Kidney epithelial cell (primary cell): ENCODE measurements around the gene SYNE1. TPM values are rescaled to one million over a fixed set of nuclear protein-coding genes. Genes with fewer than 3 reads are reported as not detected.

Experiments
- DNase-seq: peaks from one replicate; pipeline ENCODE4 v3.0.0-alpha.2; 2010; ENCODE audit warnings: low read depth
- H3K27me3 ChIP-seq: 2 replicates; pipeline ENCODE4 v1.6.0; 2011; ENCODE audit warnings: low read length; ENCODE audit not compliant: control insufficient read depth, insufficient read depth
- H3K36me3 ChIP-seq: 2 replicates; pipeline ENCODE4 v1.5.1; 2011; ENCODE audit warnings: low read length; ENCODE audit not compliant: control insufficient read depth, insufficient read depth
- H3K4me3 ChIP-seq: 2 replicates; pipeline ENCODE4 v1.5.1; 2011; ENCODE audit warnings: low read depth, mild to moderate bottlenecking, control low read depth, low read length
- total RNA-seq: library from RNA; depleted of rRNA; stranded (reverse); fragments of >200 nt; gene quantifications from 2 replicates; pipeline ENCODE4 v1.2.3, GENCODE V29; 2015
- TF ChIP-seq, protein P1 (sequence below): IDR thresholded peaks from 2 replicates; pipeline ENCODE4 v1.5.1; 2011; ENCODE audit warnings: mild to moderate bottlenecking, moderate library complexity, low read length, control low read depth, inconsistent platforms; ENCODE audit not compliant: insufficient read depth, poor library complexity, severe bottlenecking

The SYNE1 gene
- total RNA-seq, 1 donor from 2014 or later, result 43.1 TPM

DNA sequence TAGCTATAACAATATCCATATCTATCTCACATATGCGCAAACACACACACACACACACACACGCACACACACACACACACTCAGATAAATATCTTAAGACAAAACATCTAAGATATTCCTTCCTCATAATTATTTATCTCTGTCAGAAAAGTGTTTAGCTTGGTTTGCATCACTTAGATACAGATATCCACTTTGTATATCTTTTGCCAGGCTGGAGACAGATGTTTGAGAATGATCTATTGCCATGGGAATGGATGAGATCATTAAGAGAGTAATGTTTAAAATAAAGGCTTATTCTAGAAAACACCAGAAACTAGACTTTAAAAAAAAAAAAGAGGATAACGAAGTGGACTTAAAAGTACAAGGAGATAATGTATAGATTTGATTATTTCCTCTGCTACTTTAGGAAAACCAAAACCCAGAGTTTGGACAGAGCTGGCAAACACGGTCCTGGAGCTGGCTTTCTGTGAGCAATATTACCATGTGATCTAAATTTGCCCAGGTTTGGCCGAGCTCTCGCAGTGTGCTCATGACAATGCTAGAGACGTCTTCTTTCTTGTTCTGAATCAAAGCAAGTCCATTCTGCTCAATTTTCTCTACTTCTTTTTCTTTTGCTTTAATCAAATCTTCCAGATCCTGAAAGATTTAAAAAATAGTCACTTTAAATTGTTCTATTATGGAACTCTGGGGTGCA, 411.8 kb downstream of the SYNE1 start:
- Histone ChIP-seq H3K4me3 (no peak overlapping the region), H3K36me3 (peaks cover 5% of the 10 kb centered on the region), H3K27me3 (no peaks in the 10 kb centered on the region)
- DNase-seq, result no peak
- TF ChIP-seq, protein P1, sequence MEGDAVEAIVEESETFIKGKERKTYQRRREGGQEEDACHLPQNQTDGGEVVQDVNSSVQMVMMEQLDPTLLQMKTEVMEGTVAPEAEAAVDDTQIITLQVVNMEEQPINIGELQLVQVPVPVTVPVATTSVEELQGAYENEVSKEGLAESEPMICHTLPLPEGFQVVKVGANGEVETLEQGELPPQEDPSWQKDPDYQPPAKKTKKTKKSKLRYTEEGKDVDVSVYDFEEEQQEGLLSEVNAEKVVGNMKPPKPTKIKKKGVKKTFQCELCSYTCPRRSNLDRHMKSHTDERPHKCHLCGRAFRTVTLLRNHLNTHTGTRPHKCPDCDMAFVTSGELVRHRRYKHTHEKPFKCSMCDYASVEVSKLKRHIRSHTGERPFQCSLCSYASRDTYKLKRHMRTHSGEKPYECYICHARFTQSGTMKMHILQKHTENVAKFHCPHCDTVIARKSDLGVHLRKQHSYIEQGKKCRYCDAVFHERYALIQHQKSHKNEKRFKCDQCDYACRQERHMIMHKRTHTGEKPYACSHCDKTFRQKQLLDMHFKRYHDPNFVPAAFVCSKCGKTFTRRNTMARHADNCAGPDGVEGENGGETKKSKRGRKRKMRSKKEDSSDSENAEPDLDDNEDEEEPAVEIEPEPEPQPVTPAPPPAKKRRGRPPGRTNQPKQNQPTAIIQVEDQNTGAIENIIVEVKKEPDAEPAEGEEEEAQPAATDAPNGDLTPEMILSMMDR, result no peak

DNA sequence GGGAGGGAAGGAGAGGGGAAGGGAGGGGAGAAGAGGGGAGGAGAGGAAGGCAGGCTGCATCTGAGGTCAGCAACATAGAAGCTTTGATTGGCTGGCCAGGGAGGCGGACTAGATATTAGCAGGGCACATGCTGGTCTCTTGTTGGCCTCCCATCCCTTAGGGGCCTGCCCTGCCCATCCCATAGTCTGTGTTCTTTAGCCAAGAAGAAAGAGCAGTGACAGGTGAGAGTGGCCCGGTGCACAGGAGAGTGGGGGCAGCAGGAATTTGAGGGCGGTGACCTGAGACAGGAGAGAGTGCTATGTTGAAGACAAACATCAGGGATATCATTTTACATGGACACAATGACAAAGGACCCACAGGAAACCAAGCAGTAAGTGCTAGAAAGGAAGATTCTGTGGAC, 413.5 kb downstream of the SYNE1 start:
- no peak for DNase-seq
- TF ChIP-seq, protein P1, result no peak
- peaks cover 5% of the 10 kb centered on the region for H3K36me3 ChIP-seq

DNA sequence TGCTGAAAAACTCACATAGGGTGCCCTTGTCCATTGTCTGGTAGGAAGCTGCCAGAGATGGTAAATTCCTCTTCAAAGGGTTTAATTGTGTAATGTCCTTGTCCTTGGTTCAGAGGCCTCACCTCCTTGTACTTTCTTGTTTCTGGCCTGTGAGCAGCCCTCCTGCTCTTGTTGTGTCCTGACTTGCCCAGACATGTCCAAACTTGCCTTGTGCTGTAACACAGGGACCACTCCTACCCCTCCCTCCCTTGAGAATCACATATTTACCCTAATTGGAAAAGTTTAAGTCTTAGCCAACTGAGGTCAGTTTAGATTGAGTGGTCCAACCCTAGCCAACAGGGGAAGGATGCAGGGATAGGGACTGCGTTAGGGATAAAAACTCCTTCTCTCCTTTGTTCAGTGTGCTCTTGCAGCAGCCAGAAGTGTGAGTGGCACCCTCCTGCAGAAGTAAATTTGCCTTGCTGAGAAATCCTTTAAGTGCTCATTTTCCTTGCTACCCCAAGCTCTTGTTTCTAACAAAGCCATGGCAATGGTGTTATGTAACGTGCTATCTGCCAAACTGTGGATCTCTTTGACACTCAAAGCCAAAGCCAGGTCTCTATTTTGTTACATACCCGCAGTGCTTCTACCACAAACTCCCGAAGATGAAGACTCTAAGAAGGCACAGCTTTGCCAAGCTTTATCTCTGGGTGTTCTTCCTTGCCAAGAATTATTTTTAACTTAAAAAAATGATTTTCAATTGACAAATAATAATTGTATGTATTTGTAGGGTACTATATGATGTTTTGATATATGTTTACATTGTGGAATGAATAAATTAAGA, 415.1 kb downstream of the SYNE1 start:
- Histone ChIP-seq H3K27me3 (no peaks in the 10 kb centered on the region), H3K36me3 (peaks cover 5% of the 10 kb centered on the region), H3K4me3 (no peak overlapping the region)
- no peak for DNase-seq
- TF ChIP-seq, protein P1, result no peak

More for the DNA sequence above, 413.5 kb downstream of the SYNE1 start:
- H3K4me3 ChIP-seq, result no peak overlapping the region
- H3K27me3 ChIP-seq, result no peaks in the 10 kb centered on the region

DNA sequence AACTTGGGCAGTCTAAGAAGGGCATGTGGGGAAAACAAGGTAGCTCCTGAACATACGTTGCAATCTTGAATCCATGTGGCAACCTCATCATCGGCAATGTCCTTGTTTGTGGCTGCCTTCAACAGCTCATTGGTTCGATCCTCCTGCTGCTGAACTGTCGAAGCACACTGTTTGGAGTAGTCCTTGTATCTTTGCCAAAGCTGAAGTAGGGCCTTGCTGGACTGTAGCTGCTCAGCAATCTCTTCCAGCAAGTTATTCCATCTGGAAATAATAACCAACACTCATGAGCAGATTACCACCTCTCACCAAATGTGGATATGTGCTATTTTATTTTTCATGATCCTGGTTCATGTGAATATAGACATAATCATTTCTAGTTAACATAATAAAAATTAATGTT, 416.4 kb downstream of the SYNE1 start:
- H3K4me3 ChIP-seq, result no peak overlapping the region

DNA sequence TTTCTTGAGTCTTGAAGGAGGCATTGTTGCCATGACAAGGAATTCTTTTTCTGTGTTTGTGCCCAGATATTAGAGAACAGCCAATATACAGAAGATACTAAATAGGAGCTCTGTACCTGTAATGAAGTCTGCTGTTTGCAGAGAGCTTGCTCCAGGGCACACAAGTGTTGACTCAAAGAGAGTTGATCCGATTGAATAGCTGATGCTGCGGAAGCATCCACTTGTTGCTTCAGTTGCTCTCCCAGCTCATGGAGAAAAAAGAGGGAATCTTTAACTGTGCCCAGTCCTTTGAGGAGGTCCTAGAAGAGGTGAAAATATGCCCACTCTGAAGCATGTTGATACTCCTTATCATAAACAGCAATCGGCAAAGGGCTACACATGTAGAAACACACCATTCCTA, 418.3 kb downstream of the SYNE1 start:
- H3K36me3 ChIP-seq, result peaks cover 5% of the 10 kb centered on the region
- TF ChIP-seq, protein P1, result no peak
- no peak overlapping the region for H3K4me3 ChIP-seq
- DNase-seq, result no peak
- H3K27me3 ChIP-seq, result no peaks in the 10 kb centered on the region

More for the DNA sequence above, 416.4 kb downstream of the SYNE1 start:
- peaks cover 5% of the 10 kb centered on the region for H3K36me3 ChIP-seq
- no peak for DNase-seq
- TF ChIP-seq, protein P1, result no peak
- H3K27me3 ChIP-seq, result no peaks in the 10 kb centered on the region

DNA sequence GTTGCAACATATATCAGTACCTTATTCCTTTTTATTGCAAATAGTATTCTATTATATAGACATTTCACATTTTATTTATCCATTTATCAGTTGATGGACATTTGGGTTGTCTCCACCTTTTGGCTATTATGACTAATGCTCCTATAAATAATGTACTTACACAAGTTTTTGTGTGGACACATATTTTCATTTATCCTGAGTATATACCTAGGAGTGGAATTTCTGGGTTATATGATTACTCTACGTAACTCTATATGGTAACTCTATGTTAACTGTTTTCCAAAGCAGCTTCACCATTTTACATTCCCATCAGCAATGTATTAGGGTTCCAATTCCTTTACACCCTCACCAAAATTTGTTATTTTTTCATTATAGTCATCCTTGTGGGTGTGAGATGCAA, 424.7 kb downstream of the SYNE1 start:
- TF ChIP-seq, protein P1, result no peak
- DNase-seq, result no peak
- no peak overlapping the region for H3K4me3 ChIP-seq
- H3K36me3 ChIP-seq, result no peaks in the 10 kb centered on the region
- H3K27me3 ChIP-seq, result no peaks in the 10 kb centered on the region
